Prostate gland (tissue), 2 donors: Measurements from ENCODE around the gene PEAK1. TPM values are rescaled to one million over a fixed set of nuclear protein-coding genes. Genes with fewer than 3 reads are reported as not detected.

Experiments used
- DNase-seq: peaks from one replicate; pipeline ENCODE4 v3.0.0-alpha.2; 2019; ENCODE audit warnings: low spot score
- H3K27ac ChIP-seq, 2 donors: fragments of 200-600 bp; sonication (generic); 2 replicates each; pipeline ENCODE4 v1.5.1; 2017 to 2019
- H3K27me3 ChIP-seq: fragments of 200-600 bp; sonication (generic); replicated peaks from 2 replicates; pipeline ENCODE4 v1.5.1; 2019; ENCODE audit not compliant: insufficient read depth
- H3K36me3 ChIP-seq, 2 donors: fragments of 200-600 bp; sonication (generic); 1 replicate in 1 of 2; 2 replicates in 1 of 2; pipeline versions ENCODE4 v1.5.1 to v1.8.1; 2017 to 2019
- H3K4me1 ChIP-seq: fragments of 200-600 bp; sonication (generic); replicated peaks from 2 replicates; pipeline ENCODE4 v1.5.1; 2019
- H3K4me3 ChIP-seq, 2 donors: fragments of 200-600 bp; sonication (generic); 2 replicates each; pipeline ENCODE4 v1.5.1; 2017 to 2019
- H3K9me3 ChIP-seq: fragments of 200-600 bp; sonication (generic); 2 replicates; pipeline ENCODE4 v1.5.1; 2017
- POLR2A ChIP-seq: fragments of 450-650 bp; IDR thresholded peaks from one replicate; pipeline ENCODE4 v1.6.1; 2016; ENCODE audit warnings: antibody characterized with exemption, mild to moderate bottlenecking
- POLR2AphosphoS5 ChIP-seq: sonication (generic); formaldehyde crosslinking; IDR thresholded peaks from one replicate; pipeline ENCODE4 v1.6.1; 2017; ENCODE audit warnings: antibody characterized with exemption
- WGBS: methylation state at CpG from one replicate; pipeline ENCODE4 v1.1.5; 2018; 5-methylcytosine and 5-hydroxymethylcytosine counted together
- intact Hi-C: fragments of 100-400 bp; cut with DNase I; formaldehyde crosslinking; loops from one replicate; pipeline ENCODE4 v1.14.2; 2022
- total RNA-seq, 2 donors: library from RNA; depleted of rRNA; stranded (reverse); fragments of >200 nt; gene quantifications; one replicate each; pipeline ENCODE4 v1.1.0, GENCODE V29; 2016
- TF ChIP-seq, protein P1 (sequence below), 4 experiments: fragments of 200-600 bp in 2 of 4; fragments of 450-650 bp in 2 of 4; sonication (generic) in 2 of 4; IDR thresholded peaks; 1 replicate in 3 of 4; 2 replicates in 1 of 4; pipeline ENCODE4 v1.5.1; 2016 to 2019; ENCODE audit warnings: antibody characterized with exemption in 4 of 4, mild to moderate bottlenecking in 2 of 4, moderate library complexity in 2 of 4

The PEAK1 gene
- total RNA-seq, 2 donors from 2014 or later = 11.3 to 108 TPM

DNA sequence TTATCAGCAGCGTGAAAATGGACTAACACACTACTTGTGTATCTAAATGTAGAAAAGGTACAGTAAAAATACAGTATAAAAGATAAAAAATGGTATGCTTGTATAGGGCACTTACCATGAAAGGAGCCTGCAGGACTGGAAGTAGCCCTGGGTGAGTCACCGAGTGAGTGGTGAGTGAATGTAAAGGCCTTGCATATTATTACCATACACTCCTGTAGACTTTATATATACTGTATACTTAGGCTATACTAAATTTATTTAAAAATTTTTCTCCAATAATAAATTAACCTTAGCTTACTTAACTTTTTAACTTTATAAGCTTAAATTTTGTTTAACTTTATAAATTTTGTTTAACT lies 281.8 kb downstream of the PEAK1 start:
- no peaks in the 10 kb centered on the region for H3K27me3 ChIP-seq
- no peak overlapping the region for H3K4me3 ChIP-seq
- TF ChIP-seq POLR2AphosphoS5 (no peak), POLR2A (no peak)
- TF ChIP-seq, protein P1, sequence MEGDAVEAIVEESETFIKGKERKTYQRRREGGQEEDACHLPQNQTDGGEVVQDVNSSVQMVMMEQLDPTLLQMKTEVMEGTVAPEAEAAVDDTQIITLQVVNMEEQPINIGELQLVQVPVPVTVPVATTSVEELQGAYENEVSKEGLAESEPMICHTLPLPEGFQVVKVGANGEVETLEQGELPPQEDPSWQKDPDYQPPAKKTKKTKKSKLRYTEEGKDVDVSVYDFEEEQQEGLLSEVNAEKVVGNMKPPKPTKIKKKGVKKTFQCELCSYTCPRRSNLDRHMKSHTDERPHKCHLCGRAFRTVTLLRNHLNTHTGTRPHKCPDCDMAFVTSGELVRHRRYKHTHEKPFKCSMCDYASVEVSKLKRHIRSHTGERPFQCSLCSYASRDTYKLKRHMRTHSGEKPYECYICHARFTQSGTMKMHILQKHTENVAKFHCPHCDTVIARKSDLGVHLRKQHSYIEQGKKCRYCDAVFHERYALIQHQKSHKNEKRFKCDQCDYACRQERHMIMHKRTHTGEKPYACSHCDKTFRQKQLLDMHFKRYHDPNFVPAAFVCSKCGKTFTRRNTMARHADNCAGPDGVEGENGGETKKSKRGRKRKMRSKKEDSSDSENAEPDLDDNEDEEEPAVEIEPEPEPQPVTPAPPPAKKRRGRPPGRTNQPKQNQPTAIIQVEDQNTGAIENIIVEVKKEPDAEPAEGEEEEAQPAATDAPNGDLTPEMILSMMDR (IDR thresholded peaks at IDR 0.05) = no peak
- H3K9me3 ChIP-seq = no peaks in the 10 kb centered on the region
- no peaks in the 10 kb centered on the region for H3K36me3 ChIP-seq
- intact Hi-C loops = no loop called here
- no peaks in the 10 kb centered on the region for H3K4me1 ChIP-seq
- WGBS = 97% methylated on average over 2 of the region's 2 CpGs
- DNase-seq = no peak
- H3K27ac ChIP-seq = no peak overlapping the region

DNA sequence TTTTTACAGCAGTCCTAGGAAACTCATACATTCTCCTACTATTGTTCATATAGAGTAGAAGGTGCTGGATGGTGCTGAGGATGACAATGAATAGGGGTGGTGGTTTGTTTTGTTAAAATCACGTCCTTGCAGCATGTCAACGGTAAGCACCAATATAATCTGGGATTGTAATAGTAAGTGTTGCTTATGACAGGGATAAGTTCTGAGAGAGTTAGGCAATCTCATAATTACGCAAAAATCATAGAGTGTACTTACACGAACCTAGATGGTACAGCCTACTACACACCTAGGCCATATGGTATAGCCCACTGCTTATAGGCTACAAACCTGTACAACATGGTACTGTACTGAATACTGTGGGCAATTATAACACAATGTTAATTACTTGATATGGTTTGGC lies 284.7 kb downstream of the PEAK1 start:
- H3K27me3 ChIP-seq = no peaks in the 10 kb centered on the region
- 92% methylated on average over 4 of the region's 4 CpGs for WGBS
- no peak overlapping the region for H3K27ac ChIP-seq
- intact Hi-C loops = no loop called here
- no peak overlapping the region for H3K4me3 ChIP-seq
- H3K9me3 ChIP-seq = no peaks in the 10 kb centered on the region
- H3K4me1 ChIP-seq = no peaks in the 10 kb centered on the region
- TF ChIP-seq, protein P1 (IDR thresholded peaks at IDR 0.05) = no peak
- TF ChIP-seq POLR2AphosphoS5 = no peak
- no peak for TF ChIP-seq POLR2A
- no peaks in the 10 kb centered on the region for H3K36me3 ChIP-seq
- DNase-seq = no peak

DNA sequence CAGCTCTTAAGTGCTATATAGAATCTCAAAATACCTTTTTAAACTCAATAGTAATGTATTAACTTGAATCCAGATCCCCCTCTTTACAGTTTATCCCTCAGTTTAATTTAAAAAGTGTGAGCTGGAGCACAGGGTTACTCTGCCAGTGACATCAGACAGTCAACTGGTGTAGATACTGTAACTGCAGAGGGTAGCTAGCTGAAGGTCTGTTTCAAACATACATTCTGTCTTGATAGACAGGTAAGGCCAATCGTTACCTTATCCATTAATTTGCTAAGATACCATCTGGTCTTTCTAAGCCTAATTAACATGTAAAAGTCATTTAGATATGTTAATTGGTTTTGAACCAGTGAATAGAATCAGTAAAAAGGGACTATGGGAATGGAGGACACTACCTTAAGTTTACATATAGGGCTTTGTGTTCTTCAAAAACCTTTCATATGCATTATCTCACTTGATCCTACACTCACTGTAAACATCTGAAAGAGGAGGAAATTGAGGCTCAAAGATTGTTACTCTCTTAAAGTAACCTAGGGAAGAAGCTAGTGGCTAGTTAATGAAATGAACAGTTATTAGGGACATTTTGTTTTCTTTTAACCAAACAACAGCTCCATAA lies 289.5 kb downstream of the PEAK1 start:
- Histone ChIP-seq H3K9me3 (no peaks in the 10 kb centered on the region), H3K27ac (no peak overlapping the region), H3K4me3 (no peak overlapping the region), H3K27me3 (no peaks in the 10 kb centered on the region), H3K4me1 (no peaks in the 10 kb centered on the region), H3K36me3 (no peaks in the 10 kb centered on the region)
- 97% methylated on average over 1 of the region's 1 CpG for WGBS
- no peak for DNase-seq
- intact Hi-C loops = no loop called here
- TF ChIP-seq, protein P1 (IDR thresholded peaks at IDR 0.05) = no peak
- TF ChIP-seq POLR2AphosphoS5 (no peak), POLR2A (no peak)

DNA sequence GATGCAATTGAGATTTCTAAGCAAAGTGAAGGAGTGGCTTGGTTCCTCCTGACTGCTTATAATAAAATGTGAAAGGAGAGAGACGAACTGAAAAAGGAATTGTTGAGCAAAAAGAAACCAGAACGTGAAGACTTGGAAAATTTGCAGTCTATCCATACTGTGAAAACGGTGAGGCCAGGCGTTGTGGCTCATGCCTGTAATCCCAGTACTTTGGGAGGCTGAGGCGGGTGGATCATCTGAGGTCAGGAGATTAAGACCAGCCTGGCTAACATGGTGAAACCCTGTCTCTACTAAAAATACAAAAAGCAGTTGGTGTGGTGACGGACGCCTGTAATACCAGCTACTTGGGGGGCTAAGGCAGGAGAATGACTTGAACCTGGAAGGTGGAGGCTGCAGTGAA lies 292.3 kb downstream of the PEAK1 start:
- DNase-seq = no peak
- Histone ChIP-seq H3K27ac (no peak overlapping the region), H3K9me3 (no peaks in the 10 kb centered on the region), H3K36me3 (no peaks in the 10 kb centered on the region), H3K4me3 (no peak overlapping the region), H3K4me1 (no peaks in the 10 kb centered on the region), H3K27me3 (no peaks in the 10 kb centered on the region)
- intact Hi-C loops = no loop called here
- TF ChIP-seq, protein P1 (IDR thresholded peaks at IDR 0.05) = no peak
- TF ChIP-seq POLR2A (no peak), POLR2AphosphoS5 (no peak)
- 93% methylated on average over 7 of the region's 7 CpGs for WGBS

DNA sequence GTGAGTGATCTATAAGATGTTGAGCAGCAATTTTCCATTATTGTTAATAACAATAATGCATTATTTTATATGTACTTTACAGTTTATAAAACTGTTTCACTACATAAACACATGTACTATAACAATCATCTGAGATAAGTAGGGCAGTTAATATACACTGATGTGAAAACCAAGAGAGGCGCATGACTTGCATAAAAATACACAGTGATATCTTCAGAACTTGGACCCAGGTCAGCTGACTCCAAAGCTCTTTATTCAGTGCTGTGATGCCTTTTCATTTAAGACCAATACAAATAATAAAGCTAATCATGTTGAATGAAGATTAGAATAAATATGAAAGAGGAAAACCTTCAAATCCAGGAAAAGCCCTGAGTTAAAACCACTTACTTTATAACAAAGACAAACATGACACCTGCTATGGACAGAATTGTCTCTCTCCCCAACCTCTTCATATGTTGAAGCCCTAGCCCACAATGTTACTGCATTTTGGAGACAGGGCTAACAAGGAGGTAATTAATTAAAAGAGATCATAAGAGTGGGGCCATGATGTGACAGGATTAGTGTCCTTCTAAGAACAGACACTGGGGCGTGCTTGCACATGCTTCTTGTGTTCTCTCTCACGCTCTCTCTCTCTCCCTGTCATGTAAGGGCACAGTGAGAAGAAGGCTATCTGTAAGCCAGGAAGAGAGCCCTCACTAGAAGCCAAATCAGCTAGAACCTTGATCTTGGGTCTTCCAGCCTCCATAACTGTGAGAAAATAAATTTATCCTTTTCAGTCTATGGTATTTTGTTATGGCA lies 293.2 kb downstream of the PEAK1 start:
- Histone ChIP-seq H3K4me1 (no peaks in the 10 kb centered on the region), H3K27me3 (no peaks in the 10 kb centered on the region), H3K4me3 (no peak overlapping the region), H3K9me3 (no peaks in the 10 kb centered on the region), H3K27ac (no peak overlapping the region), H3K36me3 (no peaks in the 10 kb centered on the region)
- WGBS = 60% methylated on average over 3 of the region's 3 CpGs
- no peak for DNase-seq
- intact Hi-C loops = no loop called here
- TF ChIP-seq POLR2AphosphoS5 = no peak
- TF ChIP-seq POLR2A = no peak
- TF ChIP-seq, protein P1 (IDR thresholded peaks at IDR 0.05) = no peak
